Bone marrow (tissue), 2 donors: Measurements from ENCODE around the gene SNU13.
"Not testable (repeated sequence)": the region's sequence is repeated elsewhere in the genome, so short reads cannot be mapped to it uniquely, and the experiment has no call there.

Experiments used
- DNase-seq, 2 donors: peaks; one replicate each; lab custom pipeline; 2025; lab: John Stamatoyannopoulos, UW

Gene SNU13

DNA sequence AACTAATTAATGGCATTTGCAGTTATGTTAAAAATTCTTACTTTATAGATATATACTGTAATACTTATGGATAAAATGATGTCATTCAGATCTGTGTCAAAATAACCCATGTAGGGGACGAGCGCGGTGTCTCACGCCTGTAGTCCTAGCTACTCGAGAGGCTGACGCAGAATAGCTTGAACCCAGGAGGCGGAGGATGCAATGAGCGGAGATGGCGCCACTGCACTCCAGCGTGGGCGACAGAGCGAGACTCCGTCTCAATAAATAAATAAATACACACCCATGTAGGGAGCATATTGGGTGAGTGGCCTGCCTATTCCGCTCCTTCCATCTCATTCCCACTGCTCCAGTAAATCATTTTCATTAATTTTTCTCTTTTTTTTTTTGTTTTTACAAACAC is 7.1 kb downstream of the SNU13 start:
- DNase-seq: no peak

DNA sequence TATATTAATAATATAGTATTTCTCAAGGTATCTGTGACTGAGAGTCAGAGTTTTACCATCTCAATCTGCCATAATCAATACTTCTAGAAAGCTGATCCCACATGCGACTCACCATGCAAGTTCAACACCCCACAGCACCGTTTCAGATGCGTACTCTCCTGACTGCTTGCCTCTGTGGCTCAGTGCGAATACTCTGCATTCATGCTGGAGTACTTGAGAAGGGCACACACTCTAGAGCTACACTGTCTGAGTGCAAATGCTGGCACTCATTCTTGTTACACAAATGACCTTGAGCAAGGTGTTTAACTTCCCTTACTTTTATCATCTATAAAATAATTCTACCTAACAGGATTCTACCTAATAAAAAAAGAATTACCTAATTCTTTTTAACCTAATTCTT is 12.5 kb downstream of the SNU13 start:
- DNase-seq: no peak

DNA sequence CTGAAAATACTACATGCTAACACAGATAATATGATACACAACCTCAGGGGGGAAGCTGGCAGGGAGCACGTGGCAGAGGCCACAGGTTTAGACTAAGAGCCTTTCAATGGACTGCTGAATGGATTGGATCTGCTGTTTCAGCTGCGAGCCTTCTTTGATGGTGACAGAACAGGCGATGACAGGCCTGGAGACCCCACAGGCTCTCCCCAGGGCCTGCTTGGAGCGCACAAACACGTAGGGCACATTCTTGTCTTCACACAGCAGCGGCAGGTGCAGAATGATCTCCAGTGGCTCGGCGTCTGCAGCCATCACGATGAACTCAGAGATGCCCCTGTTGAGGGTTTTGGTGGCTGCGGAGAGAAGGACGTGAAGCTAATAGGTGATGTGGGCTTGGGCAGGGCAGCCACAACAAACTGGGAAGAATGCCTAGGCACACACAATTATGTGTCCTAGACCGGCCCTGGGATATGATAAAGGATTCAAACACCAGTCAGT is 13.8 kb downstream of the SNU13 start:
- no peak for DNase-seq

DNA sequence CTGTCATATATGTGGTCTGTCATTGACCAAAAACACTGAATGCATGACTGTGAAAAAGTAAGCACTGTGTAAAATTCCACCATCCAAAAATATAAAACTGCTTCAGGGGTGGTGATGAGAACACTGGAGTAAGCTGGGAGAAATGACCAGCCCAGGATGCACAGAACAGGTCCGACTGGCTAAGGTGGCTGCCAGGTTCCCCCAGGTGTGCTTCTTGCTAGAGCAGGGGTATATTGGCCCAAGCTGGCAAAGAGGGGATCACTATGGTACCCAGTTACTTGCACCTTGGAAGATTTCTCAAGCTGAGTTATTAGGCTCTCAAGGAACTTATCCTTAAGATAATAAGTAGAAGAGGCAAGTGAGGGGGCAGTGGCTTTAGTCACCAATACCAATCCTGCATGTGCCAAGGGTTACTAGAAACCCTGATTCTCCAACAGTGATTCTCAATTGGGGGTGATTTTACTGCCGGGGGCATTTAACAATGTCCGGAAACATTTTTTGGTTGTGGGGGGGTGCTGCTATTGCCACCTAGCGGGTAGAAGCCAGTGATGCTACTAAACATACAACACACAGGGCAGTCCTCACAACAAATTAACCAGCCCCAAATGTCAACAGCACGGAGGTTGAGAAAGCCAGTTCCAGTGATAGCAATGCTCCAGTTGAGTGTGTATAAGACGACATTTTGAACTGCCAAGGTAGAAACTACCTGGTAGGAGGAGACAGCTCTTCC is 15.7 kb downstream of the SNU13 start:
- no peak for DNase-seq

DNA sequence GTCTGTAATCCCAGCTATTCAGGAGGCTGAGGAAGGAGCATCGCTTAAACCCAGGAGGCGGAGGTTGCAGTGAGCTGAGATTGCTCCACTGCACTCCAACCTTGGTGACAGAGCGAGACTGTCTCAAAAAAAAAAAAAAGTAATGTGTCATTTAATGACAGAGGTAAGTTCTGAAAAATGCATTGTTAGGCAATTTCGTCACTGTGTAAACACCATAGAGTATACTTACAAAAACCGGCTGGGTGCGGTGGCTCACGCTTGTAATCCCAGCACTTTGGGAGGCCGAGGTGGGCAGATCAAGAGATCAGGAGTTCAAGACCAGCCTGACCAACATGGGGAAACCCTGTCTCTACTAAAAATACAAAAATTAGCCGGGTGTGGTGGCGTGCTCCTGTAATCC is 16.6 kb downstream of the SNU13 start:
- DNase-seq: not testable (repeated sequence)

DNA sequence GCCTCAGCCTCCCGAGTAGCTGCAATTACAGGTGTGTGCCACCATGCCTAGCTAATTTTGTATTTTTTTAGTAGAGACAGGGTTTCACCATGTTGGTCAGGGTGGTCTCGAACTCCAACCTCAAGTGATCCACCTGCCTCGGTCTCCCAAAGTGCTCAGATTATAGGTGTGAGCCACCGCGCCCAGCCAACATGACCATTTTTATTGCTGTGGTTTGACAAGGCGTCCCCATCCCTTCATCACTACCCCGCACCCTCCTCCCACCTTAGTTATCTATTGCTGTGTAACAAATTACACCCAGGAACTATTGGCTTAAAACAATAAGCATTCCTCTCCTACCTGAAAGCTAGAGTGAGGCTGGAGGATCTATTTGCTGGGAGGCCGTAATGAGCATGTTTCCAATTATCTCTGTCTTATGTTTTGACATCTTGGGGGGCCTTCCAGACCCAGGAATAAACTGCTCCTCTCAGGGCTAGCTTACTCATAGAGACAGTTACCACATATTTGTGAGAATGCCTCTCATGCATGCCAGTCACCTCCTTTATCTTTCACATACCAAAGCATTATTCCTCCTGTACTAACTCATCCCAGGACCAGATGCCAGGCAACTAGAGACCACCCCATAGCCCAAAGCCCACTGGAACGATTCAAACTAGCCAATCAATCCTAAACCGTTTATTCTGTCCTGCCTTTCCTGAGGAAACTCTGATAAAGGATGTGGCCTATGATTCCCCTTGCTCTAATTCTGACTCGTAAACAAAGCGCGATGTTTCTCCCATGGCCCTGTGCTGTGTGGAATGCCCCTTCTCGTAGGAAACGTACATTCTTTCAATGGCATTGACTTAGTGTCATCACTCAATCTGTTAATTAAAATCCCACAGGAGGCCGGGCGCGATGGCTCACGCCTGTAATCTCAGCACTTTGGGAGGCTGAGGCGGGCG is 19.4 kb downstream of the SNU13 start:
- DNase-seq: no peak

DNA sequence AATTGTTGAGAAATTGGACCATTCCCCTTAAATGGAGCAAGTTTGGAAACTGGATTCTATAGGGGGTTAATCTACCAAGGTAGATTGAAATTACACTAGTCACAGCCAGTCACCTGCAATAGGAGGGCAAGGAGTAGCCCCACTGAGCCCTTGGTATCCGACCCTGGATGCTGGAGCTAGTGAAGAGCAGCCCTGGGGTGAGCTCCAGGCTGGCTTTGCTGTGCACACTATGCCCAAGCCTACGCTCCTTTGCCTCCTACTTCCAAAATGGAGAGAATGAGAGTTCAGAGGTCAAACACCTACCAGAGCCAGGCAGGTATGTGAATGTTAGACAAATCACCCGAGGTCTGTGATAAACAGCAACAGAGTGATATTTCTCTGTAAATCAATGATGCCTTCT is 23.7 kb downstream of the SNU13 start:
- no peak for DNase-seq

DNA sequence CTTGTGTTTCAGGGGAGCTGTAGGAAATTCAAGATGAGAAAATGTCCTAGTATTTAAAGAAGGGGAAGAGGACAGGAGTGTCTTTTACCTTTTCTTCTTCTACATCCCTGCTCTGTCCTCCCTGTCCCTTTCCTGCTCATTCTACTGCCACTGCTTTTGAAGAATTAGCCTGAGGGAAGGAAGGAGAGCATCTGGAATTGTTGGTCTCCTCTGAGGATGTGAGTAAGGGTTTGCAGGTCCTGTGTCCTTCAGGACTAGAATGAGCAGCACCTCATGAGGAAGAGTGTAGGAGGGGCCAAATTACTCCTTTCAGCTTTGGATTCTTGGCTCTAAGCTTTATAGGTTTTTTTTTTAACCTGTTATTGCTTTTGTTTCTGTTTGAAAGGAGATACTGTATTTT is 24.2 kb downstream of the SNU13 start:
- no peak for DNase-seq

DNA sequence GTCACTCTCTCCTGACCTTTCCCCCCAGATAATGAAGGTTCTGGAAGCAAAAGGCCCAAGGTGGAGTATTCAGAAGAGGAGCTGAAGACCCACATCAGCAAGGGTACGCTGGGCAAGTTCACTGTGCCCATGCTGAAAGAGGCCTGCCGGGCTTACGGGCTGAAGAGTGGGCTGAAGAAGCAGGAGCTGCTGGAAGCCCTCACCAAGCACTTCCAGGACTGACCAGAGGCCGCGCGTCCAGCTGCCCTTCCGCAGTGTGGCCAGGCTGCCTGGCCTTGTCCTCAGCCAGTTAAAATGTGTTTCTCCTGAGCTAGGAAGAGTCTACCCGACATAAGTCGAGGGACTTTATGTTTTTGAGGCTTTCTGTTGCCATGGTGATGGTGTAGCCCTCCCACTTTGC is 25.1 kb downstream of the SNU13 start:
- not testable (repeated sequence) for DNase-seq

DNA sequence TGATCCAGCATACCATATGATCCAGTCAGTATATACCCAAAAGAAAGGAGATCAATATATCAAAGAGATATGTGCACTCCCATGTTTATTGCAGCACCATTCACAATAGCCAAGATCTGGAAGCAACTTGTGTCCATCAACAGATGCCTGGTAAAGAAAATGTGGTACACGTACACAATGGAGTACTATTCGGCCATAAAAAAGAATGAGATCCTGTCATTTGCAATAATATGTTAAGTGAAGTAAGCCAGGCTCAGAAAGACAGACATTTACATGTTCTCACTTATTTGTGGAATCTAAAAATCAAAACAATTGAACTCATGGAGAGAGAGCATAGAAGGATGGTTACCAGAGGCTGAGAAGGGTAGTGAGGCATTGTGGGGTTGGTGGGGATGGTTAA is 27.0 kb downstream of the SNU13 start:
- no peak for DNase-seq

DNA sequence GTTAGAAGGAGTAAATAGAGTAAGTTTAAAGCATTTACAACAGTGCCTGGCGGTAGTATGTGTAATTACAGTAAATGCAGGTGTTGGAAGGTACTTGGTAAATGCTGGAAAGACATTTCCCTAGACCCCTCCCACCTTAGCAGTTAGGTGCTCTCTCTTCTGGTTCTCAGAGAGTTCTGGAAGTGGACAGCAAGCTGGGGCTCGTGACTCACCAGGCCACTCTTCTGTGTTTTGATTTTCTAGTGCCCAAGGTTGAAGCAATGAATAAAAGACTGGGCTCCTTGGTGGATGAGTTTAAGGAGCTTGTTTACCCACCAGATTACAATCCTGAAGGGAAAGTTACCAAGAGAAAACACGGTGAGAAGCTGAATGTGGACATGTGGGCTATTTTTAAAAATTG is 27.6 kb downstream of the SNU13 start:
- no peak for DNase-seq

DNA sequence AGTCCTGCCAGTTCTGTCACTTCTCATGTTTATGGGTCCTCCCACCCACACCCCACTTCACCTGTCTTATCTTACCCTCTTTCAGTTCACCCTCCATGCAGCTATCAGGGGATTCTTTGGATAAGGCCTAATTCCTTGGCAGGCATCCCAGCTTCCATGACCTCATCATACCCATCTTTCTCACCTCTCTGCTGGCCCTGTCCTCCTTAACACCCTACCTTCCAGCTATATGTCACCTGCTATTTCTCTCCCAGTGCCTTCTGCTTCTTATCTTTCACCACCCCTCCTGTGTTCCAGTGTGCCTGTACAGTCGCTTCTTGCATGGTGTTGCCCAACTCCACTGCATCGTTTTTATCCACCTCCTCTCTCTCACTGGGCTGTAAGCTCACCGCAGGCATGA is 28.3 kb downstream of the SNU13 start:
- DNase-seq: no peak

DNA sequence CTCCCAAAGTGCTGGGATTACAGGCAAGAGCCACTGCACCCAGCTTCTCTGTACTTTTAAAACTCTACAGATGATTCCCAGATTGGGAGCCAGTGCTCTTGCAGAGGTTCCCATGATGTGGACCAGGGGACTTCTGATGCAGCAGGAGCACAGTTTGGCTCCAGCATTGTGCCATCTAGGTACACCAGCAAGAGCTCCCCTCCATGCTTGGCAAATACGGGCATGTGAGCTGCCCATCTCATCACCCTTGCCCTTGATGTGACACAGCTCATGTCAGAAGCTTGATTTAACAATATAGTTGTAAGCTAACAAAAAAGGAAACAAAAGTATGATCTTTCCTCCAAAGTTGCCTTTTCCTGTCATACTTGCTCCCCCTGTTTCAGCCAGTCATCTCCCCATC is 28.7 kb downstream of the SNU13 start:
- DNase-seq: no peak

DNA sequence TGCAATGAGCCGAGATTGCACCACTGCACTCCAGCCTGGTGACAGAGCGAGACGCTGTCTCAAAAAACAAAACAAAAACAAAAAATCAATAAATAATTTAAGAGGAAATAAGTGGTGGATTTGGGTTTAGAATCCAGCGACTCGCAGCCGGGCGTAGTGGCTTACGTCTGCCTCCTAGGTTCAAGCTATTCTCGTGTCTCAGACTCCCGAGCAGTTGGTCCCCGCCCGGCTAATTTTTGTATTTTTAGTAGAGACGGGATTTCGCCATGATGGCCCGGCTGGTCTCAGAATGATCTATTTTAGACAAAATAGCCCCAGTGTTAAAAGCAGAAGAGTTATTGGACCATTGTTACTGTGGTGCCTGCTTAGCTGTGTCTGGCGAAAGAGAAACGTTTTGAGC is 29.8 kb downstream of the SNU13 start:
- no peak for DNase-seq

DNA sequence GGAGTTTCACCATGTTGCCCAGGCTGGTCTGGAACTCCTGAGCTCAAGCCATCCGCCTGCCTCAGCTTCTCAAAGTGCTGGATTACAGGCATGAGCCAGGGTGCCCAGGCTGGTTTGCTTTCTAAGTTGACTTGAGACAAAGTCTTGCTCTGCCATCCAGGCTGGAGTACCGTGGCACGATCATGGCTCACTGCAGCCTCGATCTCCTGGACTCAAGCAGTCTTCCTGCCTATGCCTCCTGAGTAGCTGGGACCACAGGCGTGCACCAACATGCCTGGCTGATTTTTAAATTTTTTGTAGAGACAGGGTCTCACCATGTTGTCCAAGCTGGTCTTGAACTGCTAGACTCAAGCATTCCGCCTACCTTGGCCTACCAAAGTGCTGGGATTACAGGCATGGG is 31.0 kb downstream of the SNU13 start:
- no peak for DNase-seq

DNA sequence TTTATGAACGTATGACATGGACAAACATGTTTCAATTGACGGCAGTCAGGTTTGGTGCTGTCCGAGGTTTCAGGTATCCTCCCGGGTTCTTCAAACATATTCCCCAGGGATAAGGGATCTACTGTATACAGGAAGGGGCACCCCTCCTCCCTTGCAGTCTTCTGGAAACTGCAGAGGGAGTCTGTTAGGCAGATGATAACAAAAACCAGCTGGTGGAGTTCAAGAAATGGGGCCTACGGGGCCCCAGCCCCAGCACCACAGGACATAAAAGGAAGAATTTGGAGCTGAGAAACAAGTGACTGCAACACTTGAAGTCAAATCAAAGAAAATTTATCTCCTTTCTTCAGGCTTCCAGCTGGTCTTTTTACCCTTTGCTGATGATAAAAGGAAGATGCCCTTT is 32.1 kb downstream of the SNU13 start:
- DNase-seq: no peak

DNA sequence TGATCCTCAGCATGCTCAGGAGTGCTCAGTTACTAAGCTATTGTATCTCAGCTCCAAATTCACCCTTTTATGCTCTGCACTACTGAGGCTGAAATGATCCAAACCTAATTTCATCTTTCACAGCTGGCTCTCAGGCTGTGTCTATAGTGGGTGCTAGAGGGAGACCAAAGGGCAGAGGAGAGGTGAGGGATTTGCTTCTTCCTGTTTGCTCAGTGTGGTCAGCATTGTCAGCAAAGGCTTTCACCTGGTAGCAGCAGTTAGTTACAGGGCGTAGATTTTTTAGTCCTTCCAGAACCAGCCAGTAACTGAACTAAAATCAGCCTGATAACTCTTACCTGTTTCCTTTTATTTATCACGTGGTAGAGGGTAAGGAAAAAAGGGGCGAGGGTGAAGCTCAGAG is 34.3 kb downstream of the SNU13 start:
- no peak for DNase-seq

DNA sequence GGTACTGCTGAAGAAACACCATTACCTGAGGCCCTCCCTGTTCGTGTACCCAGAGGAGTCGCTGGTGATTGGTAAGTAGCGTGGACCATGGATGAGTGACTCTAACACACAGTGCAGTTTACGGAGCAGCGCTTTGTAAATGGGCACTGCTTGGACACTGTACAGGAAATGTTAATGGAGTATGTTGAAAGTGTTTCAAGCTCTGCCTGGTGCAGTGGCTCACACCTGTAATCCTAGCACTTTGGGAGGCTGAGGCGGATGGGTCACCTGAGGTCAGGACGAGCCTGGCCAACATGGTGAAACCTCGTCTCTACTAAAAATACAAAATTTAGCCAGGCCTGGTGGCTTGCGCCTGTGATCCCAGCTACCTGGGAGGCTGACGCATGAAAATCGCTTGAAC is 37.8 kb downstream of the SNU13 start:
- DNase-seq: no peak

DNA sequence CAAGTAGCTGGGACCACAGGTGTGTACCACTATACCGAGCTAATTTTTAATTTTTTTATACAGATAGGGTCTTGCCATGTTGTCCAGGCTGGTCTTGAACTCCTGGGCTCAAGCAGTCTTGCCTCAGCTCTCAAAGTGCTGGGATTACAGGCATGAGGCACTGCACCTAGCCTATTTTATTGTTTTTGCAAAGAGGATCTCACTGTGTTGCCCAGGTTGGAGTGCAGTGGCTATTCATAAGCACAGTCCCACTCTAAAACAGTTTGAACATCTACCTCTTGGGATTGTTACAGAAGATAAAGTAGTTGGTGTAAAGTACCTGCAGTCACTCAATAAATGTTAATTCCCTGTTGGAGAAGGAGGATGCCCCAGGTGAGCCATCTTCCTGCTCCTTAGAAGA is 38.4 kb downstream of the SNU13 start:
- DNase-seq: no peak

DNA sequence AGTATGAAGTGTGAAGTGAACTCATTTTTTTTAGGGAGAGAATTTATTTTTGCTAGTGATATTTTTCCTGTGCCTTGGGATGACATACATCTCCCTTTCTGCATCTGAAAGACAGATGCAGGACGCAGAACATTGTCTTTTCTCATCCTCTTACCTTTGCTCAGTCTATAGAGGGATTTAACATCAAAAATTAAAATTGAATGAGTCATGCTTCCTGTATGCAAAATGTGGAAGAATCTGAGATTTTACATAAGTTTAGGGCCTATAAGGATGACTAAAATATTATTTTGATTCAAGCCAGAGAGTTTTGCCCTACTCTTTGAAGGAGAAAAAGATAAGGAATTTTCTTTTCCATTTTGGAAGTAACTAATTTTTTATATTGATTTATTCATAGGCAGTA is 40.2 kb downstream of the SNU13 start:
- DNase-seq: no peak

DNA sequence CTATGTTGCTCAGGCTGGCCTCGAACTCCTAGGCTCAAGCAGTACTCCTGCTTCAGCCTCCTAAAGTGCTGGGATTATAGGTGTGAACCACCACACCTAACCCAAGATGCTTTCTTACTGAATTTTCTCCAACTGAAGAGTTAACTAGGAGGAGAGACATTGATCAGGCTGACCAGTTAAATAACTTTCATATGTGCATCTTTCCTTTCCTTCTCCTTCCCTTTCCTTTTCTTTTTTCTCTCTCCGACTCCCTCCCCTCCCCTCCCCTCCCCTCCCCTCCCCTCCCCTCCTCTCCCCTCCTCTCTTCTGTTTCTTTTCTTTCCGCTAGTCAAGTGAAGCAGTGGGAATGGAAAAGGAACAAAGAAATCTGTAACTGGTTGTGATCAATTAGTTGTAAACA is 40.9 kb downstream of the SNU13 start:
- no peak for DNase-seq

DNA sequence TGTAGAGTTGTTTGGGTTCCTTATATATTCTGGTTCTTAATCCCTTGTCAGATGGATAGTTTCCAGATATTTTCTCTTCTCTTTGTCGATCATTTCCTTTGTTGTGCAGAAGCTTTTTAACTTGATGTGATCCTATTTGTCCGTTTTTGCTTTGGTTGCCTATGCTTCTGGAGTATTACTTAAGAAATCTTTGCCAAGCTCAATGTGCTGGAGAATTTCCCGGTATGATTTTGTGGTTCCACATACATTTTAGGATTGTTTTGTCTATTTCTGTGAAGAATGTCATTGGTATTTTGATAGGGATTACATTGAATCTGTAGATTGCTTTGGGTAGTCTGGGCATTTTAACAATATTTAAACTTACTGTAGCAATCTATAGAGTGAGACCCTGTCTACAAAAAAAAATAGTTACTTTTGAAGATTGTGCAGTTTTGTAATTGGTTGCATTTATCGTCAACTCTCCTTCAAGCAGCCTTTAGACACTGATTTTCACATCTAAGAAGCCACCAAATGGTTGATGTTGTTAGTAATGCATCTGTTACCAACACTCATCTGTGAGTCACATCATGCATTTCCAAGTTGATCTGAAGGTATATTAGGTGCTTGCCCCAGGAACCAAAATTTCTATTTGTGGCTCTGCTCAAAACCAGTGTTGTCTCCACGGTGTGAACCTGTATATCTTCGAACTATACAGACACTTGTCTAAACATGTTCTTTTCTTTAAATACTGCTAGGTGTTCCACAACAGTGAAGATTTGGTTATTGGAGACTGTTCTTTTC is 46.1 kb downstream of the SNU13 start:
- no peak for DNase-seq

DNA sequence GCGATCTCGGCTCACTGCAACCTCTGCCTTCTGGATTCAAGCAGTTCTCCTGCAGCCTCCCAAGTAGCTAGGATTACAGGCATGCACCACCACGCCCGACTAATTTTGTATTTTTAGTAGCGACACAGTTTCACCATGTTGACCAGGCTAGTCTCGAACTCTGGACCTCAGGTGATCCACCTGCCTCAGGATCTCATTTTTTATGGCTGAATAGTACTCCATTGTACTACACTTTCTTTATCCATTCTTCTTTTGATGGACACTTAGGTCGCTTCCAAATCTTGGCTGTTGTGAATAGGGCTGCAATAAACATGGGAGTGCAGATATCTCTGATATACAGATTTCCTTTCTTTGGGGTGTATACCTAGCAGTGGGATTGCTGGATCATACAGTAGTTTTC is 46.8 kb downstream of the SNU13 start:
- no peak for DNase-seq
